Adrenal gland (tissue), 5 donors: ENCODE measurements around the gene ZNF837.

Source experiments
- POLR2A ChIP-seq, 2 donors: fragments of 450-650 bp; IDR thresholded peaks; one replicate each; pipeline ENCODE4 v1.6.1; 2017; ENCODE audit warnings: antibody characterized with exemption in 2 of 2, mild to moderate bottlenecking in 2 of 2, moderate library complexity in 1 of 2
- TF ChIP-seq, protein P1 (sequence below), 6 experiments: fragments of 450-650 bp in 4 of 6; fragments of 200-600 bp in 2 of 6; sonication (generic) in 1 of 6; IDR thresholded peaks; 1 replicate in 5 of 6; 2 replicates in 1 of 6; pipeline versions ENCODE4 v1.5.1 to v1.8.0; 2016 to 2021; ENCODE audit warnings: antibody characterized with exemption in 6 of 6, mild to moderate bottlenecking in 2 of 6, moderate library complexity in 1 of 6
- donor health status: DM: no; HTN: no; CAD: no.

DNA sequence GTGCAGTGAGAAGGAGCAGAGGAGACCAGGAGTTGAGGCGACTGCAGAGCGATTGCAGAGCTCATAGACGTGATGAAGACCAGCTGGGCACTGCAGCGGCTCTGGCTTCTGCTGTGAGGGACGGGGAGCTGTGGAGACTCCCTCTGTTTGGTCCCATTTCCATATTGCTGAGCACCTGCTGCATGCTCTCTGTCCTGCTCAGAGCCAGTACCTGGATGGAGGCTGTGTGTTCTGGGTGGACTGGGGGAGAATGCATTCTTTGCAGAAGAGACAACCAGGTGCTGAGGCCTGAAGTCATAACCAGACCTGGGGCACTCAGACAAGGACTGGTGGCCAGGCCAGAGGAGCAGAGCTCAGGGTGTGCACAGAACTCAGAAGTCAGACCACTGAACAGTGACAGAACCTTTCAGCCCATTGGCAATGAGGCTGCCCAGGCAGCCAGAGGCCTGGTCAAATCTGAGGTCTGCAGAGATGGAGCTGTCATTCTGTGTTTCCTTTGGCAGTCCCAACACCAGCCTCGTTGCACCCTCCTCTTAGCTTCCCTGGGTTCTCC lies 26.3 kb downstream of the ZNF837 start:
- TF ChIP-seq, protein P1, sequence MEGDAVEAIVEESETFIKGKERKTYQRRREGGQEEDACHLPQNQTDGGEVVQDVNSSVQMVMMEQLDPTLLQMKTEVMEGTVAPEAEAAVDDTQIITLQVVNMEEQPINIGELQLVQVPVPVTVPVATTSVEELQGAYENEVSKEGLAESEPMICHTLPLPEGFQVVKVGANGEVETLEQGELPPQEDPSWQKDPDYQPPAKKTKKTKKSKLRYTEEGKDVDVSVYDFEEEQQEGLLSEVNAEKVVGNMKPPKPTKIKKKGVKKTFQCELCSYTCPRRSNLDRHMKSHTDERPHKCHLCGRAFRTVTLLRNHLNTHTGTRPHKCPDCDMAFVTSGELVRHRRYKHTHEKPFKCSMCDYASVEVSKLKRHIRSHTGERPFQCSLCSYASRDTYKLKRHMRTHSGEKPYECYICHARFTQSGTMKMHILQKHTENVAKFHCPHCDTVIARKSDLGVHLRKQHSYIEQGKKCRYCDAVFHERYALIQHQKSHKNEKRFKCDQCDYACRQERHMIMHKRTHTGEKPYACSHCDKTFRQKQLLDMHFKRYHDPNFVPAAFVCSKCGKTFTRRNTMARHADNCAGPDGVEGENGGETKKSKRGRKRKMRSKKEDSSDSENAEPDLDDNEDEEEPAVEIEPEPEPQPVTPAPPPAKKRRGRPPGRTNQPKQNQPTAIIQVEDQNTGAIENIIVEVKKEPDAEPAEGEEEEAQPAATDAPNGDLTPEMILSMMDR (IDR thresholded peaks at IDR 0.05): no peak
- TF ChIP-seq POLR2A (IDR thresholded peaks at IDR 0.05): no peak
